HG03103 (cell line): ENCODE data around the gene PTGES2.
"Not testable (repeated sequence)": the region's sequence is repeated elsewhere in the genome, so short reads cannot be mapped to it uniquely, and the experiment has no call there.

Experiments used
- ATAC-seq: cut with Tn5 transposase; IDR thresholded peaks from one replicate; pipeline ENCODE4 v1.9.1; 2021; ENCODE audit warnings: low read depth; ENCODE audit not compliant: unreplicated experiment

Gene PTGES2

GRCh38 chr9:128139621-128140020 lies 12.1 kb upstream of the PTGES2 start:
- no peak for ATAC-seq

- ATAC-seq, result no peak
Measured at GRCh38 chr9:128138001-128138400, 10.5 kb upstream of the PTGES2 start.

- ATAC-seq, result no peak
Measured at GRCh38 chr9:128136816-128137793, 9.6 kb upstream of the PTGES2 start.

- not testable (repeated sequence) for ATAC-seq
Measured at GRCh38 chr9:128135561-128135960, 8.0 kb upstream of the PTGES2 start.

- ATAC-seq, result not testable (repeated sequence)
Measured at GRCh38 chr9:128132139-128132538, 4.6 kb upstream of the PTGES2 start.

- ATAC-seq, result not testable (repeated sequence)
Measured at GRCh38 chr9:128131346-128131745, 3.8 kb upstream of the PTGES2 start.

- not testable (repeated sequence) for ATAC-seq
Measured at GRCh38 chr9:128130651-128131050, 3.1 kb upstream of the PTGES2 start.

GRCh38 chr9:128129976-128130590 lies 2.6 kb upstream of the PTGES2 start:
- ATAC-seq, result not testable (repeated sequence)

- no peak for ATAC-seq
Measured at GRCh38 chr9:128128836-128129590, 1.5 kb upstream of the PTGES2 start.

- ATAC-seq, result peak; percentile 58
Measured at GRCh38 chr9:128127990-128128835, 684 bp upstream of the PTGES2 start.

GRCh38 chr9:128125580-128126354 lies 1.8 kb downstream of the PTGES2 start:
- ATAC-seq, result no peak

- no peak for ATAC-seq
Measured at GRCh38 chr9:128124873-128125579, 2.5 kb downstream of the PTGES2 start.

- ATAC-seq, result no peak
Measured at GRCh38 chr9:128124451-128124850, 3.1 kb downstream of the PTGES2 start.

- no peak for ATAC-seq
Measured at GRCh38 chr9:128123451-128124080, 4.0 kb downstream of the PTGES2 start.

GRCh38 chr9:128122809-128123175 lies 4.7 kb downstream of the PTGES2 start:
- ATAC-seq, result no peak

- no peak for ATAC-seq
Measured at GRCh38 chr9:128121924-128122808, 5.4 kb downstream of the PTGES2 start.

- ATAC-seq, result no peak
Measured at GRCh38 chr9:128121466-128121810, 6.1 kb downstream of the PTGES2 start.
